ENCODE data around the gene DHRS7C.
A peak's percentile ranks its signal among the peaks of the same experiment; 100 is the strongest.

Gene DHRS7C

DNA sequence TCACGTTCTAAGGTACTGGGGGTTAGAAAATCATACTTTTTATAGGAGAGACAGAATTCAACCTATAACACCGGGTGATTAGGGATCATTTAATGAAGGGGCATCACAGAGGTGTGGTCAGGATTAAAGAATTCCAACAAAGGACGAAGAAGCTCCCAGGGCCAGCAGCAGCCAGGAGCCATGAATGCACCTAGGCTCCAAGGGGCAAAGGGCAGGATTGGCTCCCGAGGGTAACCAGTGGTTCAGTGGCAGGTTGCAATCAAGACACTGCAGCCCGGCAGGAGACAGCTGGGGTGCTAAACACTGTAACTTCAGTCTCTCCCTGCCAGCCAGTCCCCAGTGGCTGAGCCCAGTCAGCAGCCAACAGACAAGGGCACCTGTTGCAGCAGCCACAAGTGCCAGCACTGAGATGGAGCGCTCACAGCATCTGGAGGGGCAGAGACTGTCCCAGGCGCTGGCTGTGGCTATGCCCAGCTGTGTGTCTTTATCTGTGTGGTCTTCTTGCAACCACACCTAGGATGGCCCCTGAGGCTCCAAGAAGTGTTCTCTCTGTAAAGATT is 23.9 kb downstream of the DHRS7C start:
- Histone ChIP-seq H3K4me1 (ENCODE audit: control insufficient read depth in 1 of 2, insufficient read depth in 2 of 2, low read length in 2 of 2) (no peaks in the 10 kb centered on the region), H4K91ac (ENCODE audit: low read depth, low read length) (no peak overlapping the region), H3K14ac (ENCODE audit: low read length) (no peak overlapping the region), H2AFZ (ENCODE audit: insufficient read depth, low read length, poor library complexity) (no peak overlapping the region), H2AK5ac (ENCODE audit: low read length) (no peak overlapping the region), H3K27me3 (ENCODE audit: insufficient read depth, low read length) (no peaks in the 10 kb centered on the region), H3K18ac (ENCODE audit: low read length) (no peak overlapping the region), H3K9me3 (ENCODE audit: insufficient read depth, low read depth, low read length) (no peaks in the 10 kb centered on the region), H3K4ac (ENCODE audit: low read depth, low read length) (no peak overlapping the region), H2BK120ac (ENCODE audit: insufficient read depth, low read length, poor library complexity) (no peak overlapping the region), H3K4me2 (ENCODE audit: low read length) (no peak overlapping the region), H3K9ac (ENCODE audit: low read length) (no peak overlapping the region), H2BK12ac (ENCODE audit: low read length) (no peak overlapping the region), H3K27ac (ENCODE audit: low read depth, low read length) (no peak overlapping the region), H2BK5ac (ENCODE audit: low read depth, low read length, poor library complexity) (no peak overlapping the region), H3K4me3 (ENCODE audit: low read depth, low read length) (no peak overlapping the region), H3K23ac (ENCODE audit: low read length) (no peak overlapping the region), H3K79me2 (ENCODE audit: control insufficient read depth, insufficient read depth, low read length, poor library complexity) (no peaks in the 10 kb centered on the region), H4K8ac (ENCODE audit: low read depth, low read length) (no peak overlapping the region), H4K12ac (ENCODE audit: low read depth, low read length) (no peak overlapping the region), H3K36me3 (ENCODE audit: control insufficient read depth in 1 of 2, insufficient read depth in 2 of 2, low read length in 2 of 2) (no peaks in the 10 kb centered on the region), H3K79me1 (ENCODE audit: low read length) (no peaks in the 10 kb centered on the region)
- DNase-seq = no peak
- WGBS (ENCODE audit: extremely low coverage, insufficient coverage, insufficient read length) = no CpG with 5 or more reads among the region's 7 CpGs

GRCh38 chr17:9766970-9767369 is 24.4 kb downstream of the DHRS7C start:
- H3K9me3 ChIP-seq (ENCODE audit: insufficient read depth, low read depth, low read length) = no peaks in the 10 kb centered on the region
- H2BK120ac ChIP-seq (ENCODE audit: insufficient read depth, low read length, poor library complexity) = no peak overlapping the region
- H3K27me3 ChIP-seq (ENCODE audit: insufficient read depth, low read length) = no peaks in the 10 kb centered on the region
- no peak overlapping the region for H3K18ac ChIP-seq (ENCODE audit: low read length)
- H2AK5ac ChIP-seq (ENCODE audit: low read length) = no peak overlapping the region
- DNase-seq = no peak
- no peaks in the 10 kb centered on the region for H3K79me1 ChIP-seq (ENCODE audit: low read length)
- H4K12ac ChIP-seq (ENCODE audit: low read depth, low read length) = no peak overlapping the region
- H3K4ac ChIP-seq (ENCODE audit: low read depth, low read length) = no peak overlapping the region
- H3K27ac ChIP-seq (ENCODE audit: low read depth, low read length) = no peak overlapping the region
- no peak overlapping the region for H3K23ac ChIP-seq (ENCODE audit: low read length)
- H3K9ac ChIP-seq (ENCODE audit: low read length) = no peak overlapping the region
- no peak overlapping the region for H2AFZ ChIP-seq (ENCODE audit: insufficient read depth, low read length, poor library complexity)
- no peak overlapping the region for H3K14ac ChIP-seq (ENCODE audit: low read length)
- H3K4me2 ChIP-seq (ENCODE audit: low read length) = no peak overlapping the region
- H4K8ac ChIP-seq (ENCODE audit: low read depth, low read length) = no peak overlapping the region
- no peak overlapping the region for H3K4me3 ChIP-seq (ENCODE audit: low read depth, low read length)
- no peak overlapping the region for H4K91ac ChIP-seq (ENCODE audit: low read depth, low read length)
- no peak overlapping the region for H2BK12ac ChIP-seq (ENCODE audit: low read length)
- H3K36me3 ChIP-seq (ENCODE audit: control insufficient read depth in 1 of 2, insufficient read depth in 2 of 2, low read length in 2 of 2) = no peaks in the 10 kb centered on the region
- WGBS (ENCODE audit: extremely low coverage, insufficient coverage, insufficient read length) = no CpG with 5 or more reads among the region's 5 CpGs
- H2BK5ac ChIP-seq (ENCODE audit: low read depth, low read length, poor library complexity) = no peak overlapping the region
- no peaks in the 10 kb centered on the region for H3K79me2 ChIP-seq (ENCODE audit: control insufficient read depth, insufficient read depth, low read length, poor library complexity)
- no peaks in the 10 kb centered on the region for H3K4me1 ChIP-seq (ENCODE audit: control insufficient read depth in 1 of 2, insufficient read depth in 2 of 2, low read length in 2 of 2)

GRCh38 chr17:9765322-9765721 is 26.1 kb downstream of the DHRS7C start:
- no peak overlapping the region for H2AFZ ChIP-seq (ENCODE audit: insufficient read depth, low read length, poor library complexity)
- H3K27ac ChIP-seq (ENCODE audit: low read depth, low read length) = no peak overlapping the region
- no peaks in the 10 kb centered on the region for H3K9me3 ChIP-seq (ENCODE audit: insufficient read depth, low read depth, low read length)
- no peak overlapping the region for H2BK120ac ChIP-seq (ENCODE audit: insufficient read depth, low read length, poor library complexity)
- H4K12ac ChIP-seq (ENCODE audit: low read depth, low read length) = no peak overlapping the region
- H3K23ac ChIP-seq (ENCODE audit: low read length) = no peak overlapping the region
- no peak overlapping the region for H2BK12ac ChIP-seq (ENCODE audit: low read length)
- no CpG with 5 or more reads among the region's 1 CpG for WGBS (ENCODE audit: extremely low coverage, insufficient coverage, insufficient read length)
- no peaks in the 10 kb centered on the region for H3K36me3 ChIP-seq (ENCODE audit: control insufficient read depth in 1 of 2, insufficient read depth in 2 of 2, low read length in 2 of 2)
- no peak overlapping the region for H2AK5ac ChIP-seq (ENCODE audit: low read length)
- no peak overlapping the region for H3K18ac ChIP-seq (ENCODE audit: low read length)
- H4K91ac ChIP-seq (ENCODE audit: low read depth, low read length) = no peak overlapping the region
- H4K8ac ChIP-seq (ENCODE audit: low read depth, low read length) = no peak overlapping the region
- no peak overlapping the region for H3K9ac ChIP-seq (ENCODE audit: low read length)
- H3K79me1 ChIP-seq (ENCODE audit: low read length) = no peaks in the 10 kb centered on the region
- H3K4me2 ChIP-seq (ENCODE audit: low read length) = no peak overlapping the region
- no peak overlapping the region for H2BK5ac ChIP-seq (ENCODE audit: low read depth, low read length, poor library complexity)
- no peaks in the 10 kb centered on the region for H3K27me3 ChIP-seq (ENCODE audit: insufficient read depth, low read length)
- H3K4ac ChIP-seq (ENCODE audit: low read depth, low read length) = no peak overlapping the region
- H3K79me2 ChIP-seq (ENCODE audit: control insufficient read depth, insufficient read depth, low read length, poor library complexity) = no peaks in the 10 kb centered on the region
- H3K4me3 ChIP-seq (ENCODE audit: low read depth, low read length) = no peak overlapping the region
- no peak for DNase-seq
- no peak overlapping the region for H3K14ac ChIP-seq (ENCODE audit: low read length)
- H3K4me1 ChIP-seq (ENCODE audit: control insufficient read depth in 1 of 2, insufficient read depth in 2 of 2, low read length in 2 of 2) = no peaks in the 10 kb centered on the region

GRCh38 chr17:9763643-9764042 is 27.7 kb downstream of the DHRS7C start:
- H4K8ac ChIP-seq (ENCODE audit: low read depth, low read length) = no peak overlapping the region
- no peaks in the 10 kb centered on the region for H3K79me1 ChIP-seq (ENCODE audit: low read length)
- no peak overlapping the region for H3K9ac ChIP-seq (ENCODE audit: low read length)
- no peak overlapping the region for H3K4ac ChIP-seq (ENCODE audit: low read depth, low read length)
- WGBS (ENCODE audit: extremely low coverage, insufficient coverage, insufficient read length) = no CpG with 5 or more reads among the region's 4 CpGs
- no peaks in the 10 kb centered on the region for H3K79me2 ChIP-seq (ENCODE audit: control insufficient read depth, insufficient read depth, low read length, poor library complexity)
- DNase-seq = peak in 1 of 2 donors; percentile 39
- H3K4me2 ChIP-seq (ENCODE audit: low read length) = no peak overlapping the region
- no peak overlapping the region for H2BK12ac ChIP-seq (ENCODE audit: low read length)
- no peak overlapping the region for H4K12ac ChIP-seq (ENCODE audit: low read depth, low read length)
- no peaks in the 10 kb centered on the region for H3K27me3 ChIP-seq (ENCODE audit: insufficient read depth, low read length)
- no peak overlapping the region for H2AK5ac ChIP-seq (ENCODE audit: low read length)
- H2BK120ac ChIP-seq (ENCODE audit: insufficient read depth, low read length, poor library complexity) = no peak overlapping the region
- H3K4me3 ChIP-seq (ENCODE audit: low read depth, low read length) = no peak overlapping the region
- no peak overlapping the region for H3K14ac ChIP-seq (ENCODE audit: low read length)
- no peak overlapping the region for H4K91ac ChIP-seq (ENCODE audit: low read depth, low read length)
- no peaks in the 10 kb centered on the region for H3K36me3 ChIP-seq (ENCODE audit: control insufficient read depth in 1 of 2, insufficient read depth in 2 of 2, low read length in 2 of 2)
- H3K9me3 ChIP-seq (ENCODE audit: insufficient read depth, low read depth, low read length) = no peaks in the 10 kb centered on the region
- no peak overlapping the region for H3K27ac ChIP-seq (ENCODE audit: low read depth, low read length)
- no peak overlapping the region for H2AFZ ChIP-seq (ENCODE audit: insufficient read depth, low read length, poor library complexity)
- no peak overlapping the region for H3K23ac ChIP-seq (ENCODE audit: low read length)
- no peak overlapping the region for H3K18ac ChIP-seq (ENCODE audit: low read length)
- H2BK5ac ChIP-seq (ENCODE audit: low read depth, low read length, poor library complexity) = no peak overlapping the region
- no peaks in the 10 kb centered on the region for H3K4me1 ChIP-seq (ENCODE audit: control insufficient read depth in 1 of 2, insufficient read depth in 2 of 2, low read length in 2 of 2)

All from trophoblast cell (in vitro differentiated cells and primary cell).